Measurements from ENCODE around the gene UBE4B. TPM values are rescaled to one million over a fixed set of nuclear protein-coding genes. Genes with fewer than 3 reads are reported as not detected.
A peak's percentile ranks its signal among the peaks of the same experiment; 100 is the strongest.
"Not testable (repeated sequence)": the region's sequence is repeated elsewhere in the genome, so short reads cannot be mapped to it uniquely, and the experiment has no call there.

The UBE4B gene
- total and polyA plus RNA-seq, 7 donors, result 10.2 to 124 (median 47.8) TPM

DNA sequence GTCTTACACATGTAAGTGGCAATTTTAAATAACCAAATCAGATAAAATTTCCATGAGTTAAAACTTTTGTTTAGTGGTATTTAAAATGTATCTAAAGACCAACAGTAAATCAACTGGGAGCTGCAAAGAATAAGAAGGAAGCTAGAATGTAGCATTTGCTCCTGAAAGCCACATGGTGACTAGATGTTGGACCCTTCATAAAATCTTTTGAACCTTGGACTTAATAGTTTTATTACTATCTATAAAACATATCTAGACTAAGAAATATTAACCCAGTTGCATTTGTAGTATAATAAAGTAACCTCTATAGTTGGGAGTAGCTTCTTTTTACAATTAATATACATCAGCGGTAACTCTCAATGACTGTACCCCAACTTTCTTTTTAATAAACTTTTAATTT, 72.1 kb downstream of the UBE4B start:
- TF ChIP-seq POLR2A (IDR thresholded peaks at IDR 0.05) (no peak), EP300 (IDR thresholded peaks at IDR 0.05) (no peak), POLR2AphosphoS5 (IDR thresholded peaks at IDR 0.05) (no peak)
- TF ChIP-seq, protein P1, sequence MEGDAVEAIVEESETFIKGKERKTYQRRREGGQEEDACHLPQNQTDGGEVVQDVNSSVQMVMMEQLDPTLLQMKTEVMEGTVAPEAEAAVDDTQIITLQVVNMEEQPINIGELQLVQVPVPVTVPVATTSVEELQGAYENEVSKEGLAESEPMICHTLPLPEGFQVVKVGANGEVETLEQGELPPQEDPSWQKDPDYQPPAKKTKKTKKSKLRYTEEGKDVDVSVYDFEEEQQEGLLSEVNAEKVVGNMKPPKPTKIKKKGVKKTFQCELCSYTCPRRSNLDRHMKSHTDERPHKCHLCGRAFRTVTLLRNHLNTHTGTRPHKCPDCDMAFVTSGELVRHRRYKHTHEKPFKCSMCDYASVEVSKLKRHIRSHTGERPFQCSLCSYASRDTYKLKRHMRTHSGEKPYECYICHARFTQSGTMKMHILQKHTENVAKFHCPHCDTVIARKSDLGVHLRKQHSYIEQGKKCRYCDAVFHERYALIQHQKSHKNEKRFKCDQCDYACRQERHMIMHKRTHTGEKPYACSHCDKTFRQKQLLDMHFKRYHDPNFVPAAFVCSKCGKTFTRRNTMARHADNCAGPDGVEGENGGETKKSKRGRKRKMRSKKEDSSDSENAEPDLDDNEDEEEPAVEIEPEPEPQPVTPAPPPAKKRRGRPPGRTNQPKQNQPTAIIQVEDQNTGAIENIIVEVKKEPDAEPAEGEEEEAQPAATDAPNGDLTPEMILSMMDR (IDR thresholded peaks at IDR 0.05), result no peak
- intact Hi-C loops (cut with DNase I), result loop anchor here (5.0 kb wide), 2 partner anchors 38 to 107 kb away; partner anchors contain the start of gene KIF1B
- DNase-seq, result no peak
- Histone ChIP-seq H3K36me3 (peaks cover 28 to 63% (median 36%) of the 10 kb centered on the region in 4 donors), H3K27me3 (no peaks in the 10 kb centered on the region), H3K4me3 (no peak overlapping the region), H3K9me3 (no peaks in the 10 kb centered on the region), H3K27ac (no peak overlapping the region), H3K4me1 (peaks cover 0 to 40% (median 26%) of the 10 kb centered on the region in 4 donors)
- WGBS, 2 donors, result 17 to 73% methylated on average over 1 of the region's 1 CpG

DNA sequence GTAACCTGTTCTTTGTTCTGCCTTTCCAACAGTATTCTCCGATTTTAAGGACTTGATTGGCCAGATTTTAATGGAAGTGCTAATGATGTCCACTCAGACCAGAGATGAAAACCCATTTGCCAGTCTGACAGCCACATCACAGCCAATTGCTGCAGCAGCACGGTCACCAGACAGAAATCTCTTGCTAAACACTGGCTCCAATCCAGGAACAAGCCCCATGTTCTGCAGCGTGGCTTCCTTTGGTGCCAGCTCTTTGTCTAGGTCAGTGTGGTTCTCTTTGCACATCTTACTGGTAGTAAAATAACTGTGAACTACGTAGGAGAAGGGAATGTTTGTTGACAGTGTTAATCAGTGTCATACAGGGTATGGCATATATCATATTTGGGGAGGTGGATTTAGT, 72.7 kb downstream of the UBE4B start:
- 19 to 70% methylated on average over 4 of the region's 4 CpGs for WGBS, 2 donors
- intact Hi-C loops (cut with DNase I), result loop anchor here (5.0 kb wide), 2 partner anchors 38 to 107 kb away; partner anchors contain the start of gene KIF1B
- Histone ChIP-seq H3K36me3 (peaks cover 28 to 61% (median 36%) of the 10 kb centered on the region in 4 donors), H3K4me1 (peaks cover 0 to 41% (median 29%) of the 10 kb centered on the region in 4 donors), H3K27ac (peak overlapping the region in 1 of 4 donors; percentile 6), H3K27me3 (no peaks in the 10 kb centered on the region), H3K9me3 (no peaks in the 10 kb centered on the region), H3K4me3 (no peak overlapping the region)
- DNase-seq, result no peak
- TF ChIP-seq EP300 (IDR thresholded peaks at IDR 0.05) (no peak), POLR2AphosphoS5 (IDR thresholded peaks at IDR 0.05) (no peak), POLR2A (IDR thresholded peaks at IDR 0.05) (no peak)
- TF ChIP-seq, protein P1 (IDR thresholded peaks at IDR 0.05), result no peak

DNA sequence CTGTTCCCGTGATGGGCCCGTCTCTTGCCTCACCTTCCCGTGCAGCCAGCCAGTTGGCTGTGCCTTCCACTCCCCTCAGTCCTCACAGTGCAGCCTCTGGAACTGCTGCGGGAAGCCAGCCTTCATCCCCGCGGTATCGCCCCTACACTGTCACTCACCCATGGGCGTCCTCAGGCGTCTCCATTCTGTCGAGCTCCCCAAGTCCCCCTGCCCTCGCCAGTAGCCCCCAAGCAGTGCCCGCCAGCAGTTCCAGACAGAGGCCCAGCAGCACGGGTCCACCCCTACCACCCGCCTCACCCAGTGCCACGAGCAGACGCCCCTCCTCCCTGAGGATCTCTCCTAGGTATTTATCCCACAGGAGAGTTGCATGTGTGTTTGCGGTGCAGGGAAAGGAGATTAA, 73.5 kb downstream of the UBE4B start:
- 90 to 96% methylated on average over 17 of the region's 17 CpGs for WGBS, 2 donors
- no peak for DNase-seq
- Histone ChIP-seq H3K27ac (no peak overlapping the region), H3K4me1 (peaks cover 0 to 41% (median 29%) of the 10 kb centered on the region in 4 donors), H3K36me3 (peaks cover 28 to 53% (median 33%) of the 10 kb centered on the region in 4 donors), H3K9me3 (no peaks in the 10 kb centered on the region), H3K27me3 (no peaks in the 10 kb centered on the region), H3K4me3 (no peak overlapping the region)
- TF ChIP-seq EP300 (IDR thresholded peaks at IDR 0.05) (no peak), POLR2A (IDR thresholded peaks at IDR 0.05) (no peak)
- TF ChIP-seq, protein P1 (IDR thresholded peaks at IDR 0.05), result no peak
- intact Hi-C loops (cut with DNase I), result loop anchor here (5.0 kb wide), 2 partner anchors 39 to 106 kb away; partner anchors contain the start of gene KIF1B

DNA sequence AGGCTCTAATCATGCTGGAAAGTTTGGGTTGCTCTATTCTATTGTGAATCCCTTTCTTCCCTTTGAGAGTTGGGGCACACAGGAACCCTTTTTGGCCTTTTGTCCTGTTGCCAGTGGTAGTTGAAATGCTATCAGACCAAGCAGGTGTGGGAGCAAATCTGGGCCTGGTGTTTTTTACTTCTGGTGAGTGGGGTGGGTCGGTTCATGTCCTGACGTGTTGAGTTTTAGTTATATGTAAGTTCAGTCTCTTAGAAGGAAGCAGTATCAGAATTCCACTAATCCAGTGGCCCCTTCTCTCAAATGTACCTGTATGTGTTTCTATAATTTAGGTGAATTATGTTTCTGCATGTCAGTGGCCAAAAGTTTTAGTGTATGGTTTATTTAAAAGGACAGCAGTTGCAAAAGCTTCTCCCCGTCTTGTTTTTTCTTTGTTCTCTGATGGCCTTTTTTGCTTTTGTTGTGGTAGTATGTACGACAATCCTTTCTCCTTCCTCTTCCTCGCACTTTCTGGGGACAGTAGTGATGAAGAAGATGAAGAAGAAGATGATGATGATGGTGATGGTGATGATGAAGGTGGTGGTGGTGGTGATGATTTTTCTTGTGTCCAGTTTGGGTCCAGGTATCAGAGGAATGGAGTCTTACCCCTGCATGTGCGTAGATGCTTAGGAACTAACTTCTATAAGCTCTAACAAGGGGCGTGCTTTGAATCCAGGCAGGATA, 74.2 kb downstream of the UBE4B start:
- DNase-seq, result no peak
- TF ChIP-seq POLR2A (IDR thresholded peaks at IDR 0.05) (no peak), POLR2AphosphoS5 (IDR thresholded peaks at IDR 0.05) (no peak), EP300 (IDR thresholded peaks at IDR 0.05) (no peak)
- TF ChIP-seq, protein P1 (IDR thresholded peaks at IDR 0.05), result no peak
- Histone ChIP-seq H3K27me3 (no peaks in the 10 kb centered on the region), H3K4me1 (peaks cover 0 to 41% (median 29%) of the 10 kb centered on the region in 4 donors), H3K9me3 (no peaks in the 10 kb centered on the region), H3K4me3 (no peak overlapping the region), H3K36me3 (peaks cover 28 to 48% (median 32%) of the 10 kb centered on the region in 4 donors), H3K27ac (peak overlapping the region in 3 of 4 donors; percentile 2 to 93 (median 85))
- intact Hi-C loops (cut with DNase I), result loop anchor here (5.0 kb wide), 2 partner anchors 40 to 105 kb away; partner anchors contain the start of gene KIF1B
- WGBS, 2 donors, result 93 to 95% methylated on average over 7 of the region's 7 CpGs

DNA sequence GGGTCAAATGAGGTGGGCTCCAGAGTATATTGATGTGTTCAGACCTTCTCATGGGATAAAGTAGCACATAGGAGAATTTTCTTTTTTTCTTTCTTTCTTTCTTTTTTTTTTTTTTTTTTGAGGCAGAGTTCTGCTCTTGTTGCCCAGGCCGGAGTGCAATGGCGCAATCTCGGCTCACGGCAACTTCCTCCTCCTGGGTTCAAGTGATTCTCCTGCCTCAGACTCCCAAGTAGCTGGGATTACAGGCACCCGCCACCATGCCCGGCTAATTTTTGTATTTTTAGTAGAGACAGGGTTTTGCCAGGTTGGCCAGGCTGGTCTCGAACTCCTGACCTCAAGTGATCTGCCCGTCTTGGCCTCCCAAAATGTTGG, 74.7 kb downstream of the UBE4B start:
- peak overlapping the region; percentile 71 to 93 (median 84) for H3K27ac ChIP-seq
- peaks cover 28 to 44% (median 32%) of the 10 kb centered on the region in 4 donors for H3K36me3 ChIP-seq
- 92 to 93% methylated on average over 8 of the region's 8 CpGs for WGBS, 2 donors
- H3K9me3 ChIP-seq, DNase-seq, H3K27me3 ChIP-seq, H3K4me3 ChIP-seq: not testable (repeated sequence)
- intact Hi-C loops (cut with DNase I), result loop anchor here (5.0 kb wide), 2 partner anchors 40 to 105 kb away; partner anchors contain the start of gene KIF1B
- H3K4me1 ChIP-seq, result peaks cover 0 to 41% (median 29%) of the 10 kb centered on the region in 4 donors

Measured in sigmoid colon (tissue), 7 donors.